Measurements from ENCODE around the gene TSC22D4. TPM values are rescaled to one million over a fixed set of nuclear protein-coding genes. Genes with fewer than 3 reads are reported as not detected.

The TSC22D4 gene
- total RNA-seq, 2 experiments from 2014 or later, result 34.6 to 36.5 TPM

GRCh38 chr7:100472121-100472851, 6.7 kb downstream of the TSC22D4 start:
- H3K36me3 Mint-ChIP-seq (ENCODE audit: low read depth), result peaks cover 70% of the 10 kb centered on the region
- ATAC-seq (ENCODE audit: poor library complexity), result no peak
- no peaks in the 10 kb centered on the region for H3K9me3 Mint-ChIP-seq
- no peaks in the 10 kb centered on the region for H3K27me3 ChIP-seq (ENCODE audit: control insufficient read depth in 1 of 2, insufficient read depth in 2 of 2, low read length in 2 of 2)
- ChIA-PET CTCF (interaction anchor here (0.9 to 1.4 kb wide), 2 partner anchors 88 kb away, joined by 3 to 4 read pairs; no protein-coding TSS in a partner anchor), POLR2A (no interaction called here)
- H3K4me3 ChIP-seq (ENCODE audit: low read length), result no peak overlapping the region
- H3K27ac ChIP-seq (ENCODE audit: low read depth in 1 of 2, low read length in 2 of 2), result peak overlapping the region; percentile 5 to 46
- H3K27ac Mint-ChIP-seq, result peak overlapping the region; percentile 86
- H3K9me3 ChIP-seq (ENCODE audit: control insufficient read depth in 1 of 2, insufficient read depth in 1 of 2, low read length in 2 of 2), result no peaks in the 10 kb centered on the region
- intact Hi-C loops (cut with DNase I, micrococcal nuclease), result loop anchor here in 1 of 2 experiments (10.0 kb wide), 1 partner anchor 383 kb away; the partner anchor contains the start of gene SLC12A9
- H3K4me1 ChIP-seq (ENCODE audit: insufficient read depth, low read length), result peaks cover 67% of the 10 kb centered on the region
- no peaks in the 10 kb centered on the region for H3K27me3 Mint-ChIP-seq
- no peak overlapping the region for H3K4me3 Mint-ChIP-seq
- peaks cover 86% of the 10 kb centered on the region for H3K36me3 ChIP-seq (ENCODE audit: insufficient read depth, low read length)
- no peak for TF ChIP-seq CTCF (IDR thresholded peaks at IDR 0.05)
- peaks cover 55% of the 10 kb centered on the region for H3K4me1 Mint-ChIP-seq (ENCODE audit: low read depth)
- no peak for DNase-seq

- Histone ChIP-seq H3K4me3 (ENCODE audit: low read length) (no peak overlapping the region), H3K4me1 (ENCODE audit: insufficient read depth, low read length) (peaks cover 54% of the 10 kb centered on the region), H3K27me3 (ENCODE audit: control insufficient read depth in 1 of 2, insufficient read depth in 2 of 2, low read length in 2 of 2) (no peaks in the 10 kb centered on the region), H3K36me3 (ENCODE audit: insufficient read depth, low read length) (peaks cover 85% of the 10 kb centered on the region), H3K27ac (ENCODE audit: low read depth in 1 of 2, low read length in 2 of 2) (no peak overlapping the region), H3K9me3 (ENCODE audit: control insufficient read depth in 1 of 2, insufficient read depth in 1 of 2, low read length in 2 of 2) (no peaks in the 10 kb centered on the region)
- Mint-ChIP-seq H3K27ac (peak overlapping the region; percentile 86), H3K4me1 (ENCODE audit: low read depth) (peaks cover 43% of the 10 kb centered on the region), H3K9me3 (no peaks in the 10 kb centered on the region), H3K27me3 (no peaks in the 10 kb centered on the region), H3K4me3 (no peak overlapping the region), H3K36me3 (ENCODE audit: low read depth) (peaks cover 72% of the 10 kb centered on the region)
- CTCF ChIA-PET, result interaction anchor here (0.9 to 2.9 kb wide), 3 partner anchors 12 to 89 kb away, joined by 4 to 22 read pairs (median 16); partner anchors contain the start of gene NYAP1
- no peak for TF ChIP-seq CTCF (IDR thresholded peaks at IDR 0.05)
- intact Hi-C loops (cut with DNase I, micrococcal nuclease), result loop anchor here in 1 of 2 experiments (10.0 kb wide), 1 partner anchor 384 kb away; the partner anchor contains the start of gene SLC12A9
- POLR2A ChIA-PET, result interaction anchor here (1.0 to 2.0 kb wide), 2 partner anchors 35 to 41 kb away, joined by 3 to 6 read pairs; partner anchors contain the start of genes MEPCE, PPP1R35 and ZCWPW1
- ATAC-seq (ENCODE audit: poor library complexity), result no peak
- DNase-seq, result no peak
Observed at GRCh38 chr7:100471021-100471420, 8.0 kb downstream of the TSC22D4 start.

DNA sequence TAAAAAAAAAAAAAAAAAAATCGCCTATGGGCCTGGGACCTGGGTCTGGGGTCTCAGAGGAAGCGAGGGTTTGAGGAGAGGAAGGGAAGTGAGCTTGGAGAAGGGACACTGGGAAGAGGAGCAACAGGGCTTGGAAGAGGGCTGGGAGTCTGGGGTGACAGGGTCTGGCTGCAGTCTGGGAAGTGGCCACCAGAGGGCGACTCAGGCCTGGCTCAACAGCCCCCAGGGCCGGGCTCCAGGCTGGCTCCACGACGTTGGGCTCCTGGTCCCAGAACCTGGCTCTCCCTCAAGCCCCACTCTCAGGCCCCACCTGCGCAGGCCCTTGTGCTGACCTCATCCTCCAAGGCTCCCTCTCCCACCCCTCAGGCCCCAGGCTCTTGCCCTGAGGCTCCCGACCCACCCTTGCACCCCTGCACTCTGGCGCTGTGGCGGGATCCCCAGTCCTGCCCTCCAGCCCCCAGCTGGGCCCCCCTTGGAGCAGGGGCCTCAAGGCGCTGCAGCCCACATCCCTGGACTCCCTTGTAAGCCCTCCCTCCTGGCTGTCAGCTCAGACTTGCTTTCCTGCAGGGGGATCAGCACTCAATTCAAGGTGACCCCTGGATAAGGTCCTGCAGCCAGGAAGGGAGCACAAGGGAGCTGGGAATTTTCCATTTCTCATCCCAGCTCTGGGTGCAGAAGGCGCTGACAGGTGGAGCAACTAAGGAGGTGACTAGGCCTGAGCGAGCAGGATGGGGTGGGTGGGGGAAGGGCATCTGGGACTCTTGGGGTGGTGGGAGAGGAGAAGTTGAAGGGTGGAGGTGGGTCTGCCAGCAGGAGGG, 9.6 kb downstream of the TSC22D4 start:
- no peak overlapping the region for H3K27ac Mint-ChIP-seq
- ChIA-PET CTCF (interaction anchor here (0.8 to 2.9 kb wide), 5 partner anchors 10 to 236 kb away, joined by 3 to 22 read pairs (median 9); partner anchors contain the start of genes NYAP1, POP7 and TSC22D4), POLR2A (interaction anchor here (0.7 to 2.0 kb wide), 7 partner anchors 10 to 224 kb away, joined by 3 to 12 read pairs (median 4); partner anchors contain the start of genes AGFG2, FBXO24, LRCH4 and MEPCE)
- H3K27me3 Mint-ChIP-seq, result no peaks in the 10 kb centered on the region
- Histone ChIP-seq H3K27me3 (ENCODE audit: control insufficient read depth in 1 of 2, insufficient read depth in 2 of 2, low read length in 2 of 2) (no peaks in the 10 kb centered on the region), H3K4me3 (ENCODE audit: low read length) (no peak overlapping the region), H3K4me1 (ENCODE audit: insufficient read depth, low read length) (peaks cover 38% of the 10 kb centered on the region), H3K9me3 (ENCODE audit: control insufficient read depth in 1 of 2, insufficient read depth in 1 of 2, low read length in 2 of 2) (no peaks in the 10 kb centered on the region), H3K36me3 (ENCODE audit: insufficient read depth, low read length) (peaks cover 78% of the 10 kb centered on the region), H3K27ac (ENCODE audit: low read depth in 1 of 2, low read length in 2 of 2) (no peak overlapping the region)
- ATAC-seq (ENCODE audit: poor library complexity), result peak; percentile 97
- H3K4me3 Mint-ChIP-seq, result no peak overlapping the region
- peaks cover 69% of the 10 kb centered on the region for H3K36me3 Mint-ChIP-seq (ENCODE audit: low read depth)
- peak; percentile 70 to 92 (median 82) for DNase-seq
- intact Hi-C loops (cut with DNase I, micrococcal nuclease), result loop anchor here (1.0 to 10.0 kb wide), 7 partner anchors 13 to 585 kb away; partner anchors contain the start of genes NYAP1 (in 2 of the 2) and SLC12A9 (in 1 of the 2)
- H3K4me1 Mint-ChIP-seq (ENCODE audit: low read depth), result peaks cover 32% of the 10 kb centered on the region
- no peaks in the 10 kb centered on the region for H3K9me3 Mint-ChIP-seq
- TF ChIP-seq CTCF (IDR thresholded peaks at IDR 0.05), result peak; percentile 90

Measured in CD4-positive, alpha-beta T cell (primary cell).